K562 (cell line): Measurements from ENCODE around the gene ZSWIM4. TPM values are rescaled to one million over a fixed set of nuclear protein-coding genes. Genes with fewer than 3 reads are reported as not detected.
A peak's percentile ranks its signal among the peaks of the same experiment; 100 is the strongest.

ENCODE experiments used
- ARID1B ChIP-seq: fragments of 450-650 bp; IDR thresholded peaks from 2 replicates; pipeline ENCODE4 v1.6.1; 2016; ENCODE audit warnings: antibody characterized with exemption, mild to moderate bottlenecking, inconsistent platforms
- CHD2 ChIP-seq: IDR thresholded peaks from 2 replicates; pipeline ENCODE4 v1.6.1; 2011; ENCODE audit warnings: low read depth, low read length
- COPS2 ChIP-seq: fragments of 450-650 bp; conservative IDR thresholded peaks from 2 replicates; pipeline ENCODE4 v1.6.1; 2016; ENCODE audit warnings: mild to moderate bottlenecking, moderate library complexity
- HDGF ChIP-seq: fragments of 450-650 bp; IDR thresholded peaks from 2 replicates; pipeline ENCODE4 v1.6.1; 2016
- HMGN3 ChIP-seq: IDR thresholded peaks from 2 replicates; pipeline ENCODE4 v1.6.1; 2011; ENCODE audit warnings: borderline replicate concordance, low read depth, mild to moderate bottlenecking, mixed read lengths, low read length; ENCODE audit not compliant: insufficient read length; ENCODE audit errors: extremely low read depth
- HOXB6 ChIP-seq: fragments of 250-450 bp; sonication (Bioruptor Pico); IDR thresholded peaks from 2 replicates; pipeline ENCODE4 v1.5.1; 2022; ENCODE audit warnings: mild to moderate bottlenecking, borderline replicate concordance
- MCM7 ChIP-seq, 2 experiments: fragments of 450-650 bp; IDR thresholded peaks; 2 replicates each; pipeline ENCODE4 v1.6.1; 2016 to 2018
- MEF2A ChIP-seq: IDR thresholded peaks from 2 replicates; pipeline ENCODE4 v1.6.1; 2011; ENCODE audit warnings: low read depth, mild to moderate bottlenecking, low read length, moderate library complexity; ENCODE audit not compliant: control insufficient read depth
- NCOA1 ChIP-seq: fragments of 450-650 bp; IDR thresholded peaks from 2 replicates; pipeline ENCODE4 v1.6.1; 2016; ENCODE audit warnings: low read depth
- POLR2A ChIP-seq: fragments of 450-650 bp; conservative IDR thresholded peaks from 2 replicates; pipeline ENCODE4 v1.6.1; 2016
- POLR2AphosphoS2 ChIP-seq: IDR thresholded peaks from 2 replicates; pipeline ENCODE4 v1.6.1; 2012; ENCODE audit warnings: low read length, improper control_type of control experiment
- POLR2H ChIP-seq: IDR thresholded peaks from 2 replicates; pipeline ENCODE4 v1.6.1; 2016; ENCODE audit warnings: missing genetic modification characterization, low read depth, mild to moderate bottlenecking, control low read depth, missing compliant biosample characterization, moderate library complexity
- RBM25 ChIP-seq: fragments of 200-400 bp; formaldehyde crosslinking; IDR thresholded peaks from 2 replicates; pipeline ENCODE4 v1.6.1; 2018; ENCODE audit warnings: low read length, low read depth, moderate library complexity; ENCODE audit not compliant: severe bottlenecking
- TCF3 ChIP-seq: sonication (generic); formaldehyde crosslinking; IDR thresholded peaks from 2 replicates; pipeline ENCODE4 v1.4.0; 2020; ENCODE audit warnings: mild to moderate bottlenecking, missing genetic modification reagents
- TCFL5 ChIP-seq: fragments of 250-450 bp; sonication (Bioruptor Pico); conservative IDR thresholded peaks from 2 replicates; pipeline ENCODE4 v1.6.1; 2021; ENCODE audit warnings: mild to moderate bottlenecking, moderate library complexity, matching md5 sums
- ZNF146 ChIP-seq: IDR thresholded peaks from one replicate; pipeline ENCODE4 v1.6.1; 2018; ENCODE audit warnings: missing compliant biosample characterization; ENCODE audit not compliant: unreplicated experiment
- ZNF347 ChIP-seq: fragments of 450-650 bp; formaldehyde crosslinking; IDR thresholded peaks from 2 replicates; pipeline ENCODE4 v1.4.0; 2020; ENCODE audit warnings: low read depth, mild to moderate bottlenecking, moderate library complexity
- ZSCAN29 ChIP-seq: fragments of 450-650 bp; IDR thresholded peaks from 2 replicates; pipeline ENCODE4 v1.6.1; 2017
- polyA plus RNA-seq, 8 experiments: library from polyadenylated mRNA; depleted of rRNA in 4 of 8; stranded (reverse) in 5 of 8; unstranded in 3 of 8; fragments of >200 nt; fragmentation: Nextera tagmentation in 2 of 8; fragmentation: Illumina TruSeq in 1 of 8; extraction: Ambion mirVana in 2 of 8; extraction: Trizol in 1 of 8; gene quantifications; 2 replicates each; pipeline versions ENCODE4 v1.2.1 to v1.2.3, GENCODE V29; 2011 to 2014; ENCODE audit warnings: inconsistent platforms in 1 of 8, missing spikeins in 1 of 8
- total RNA-seq, 7 experiments: library from RNA; depleted of rRNA in 6 of 7; stranded (reverse); fragments of >200 nt in 6 of 7; fragmentation: Illumina TruSeq in 2 of 7; extraction: Trizol in 2 of 7; gene quantifications; 2 replicates each; pipeline versions ENCODE4 v1.2.1 to v1.2.3, GENCODE V29; 2011 to 2021; ENCODE audit warnings: low replicate concordance in 1 of 7
- TF ChIP-seq, protein P1 (sequence below), 2 experiments: fragments of 450-650 bp; IDR thresholded peaks; 2 replicates each; pipeline ENCODE4 v1.6.1; 2018; ENCODE audit warnings: mild to moderate bottlenecking in 2 of 2, low read depth in 1 of 2; ENCODE audit not compliant: partially characterized antibody in 2 of 2
- TF ChIP-seq, protein P2 (sequence below): IDR thresholded peaks from 2 replicates; pipeline ENCODE4 v1.6.1; 2016; ENCODE audit warnings: missing genetic modification characterization, missing compliant biosample characterization
- TF ChIP-seq, protein P3 (sequence below): fragments of 250-450 bp; sonication (Bioruptor Pico); IDR thresholded peaks from 2 replicates; pipeline ENCODE4 v1.5.0; 2021

The ZSWIM4 gene
- total and polyA plus RNA-seq, 9 of the 15 experiments (the other 6 are each of a cell fraction or from before 2014, with no cell fraction given) = 0.25 to 3.7 (median 0.79) TPM; not detected in 2

DNA sequence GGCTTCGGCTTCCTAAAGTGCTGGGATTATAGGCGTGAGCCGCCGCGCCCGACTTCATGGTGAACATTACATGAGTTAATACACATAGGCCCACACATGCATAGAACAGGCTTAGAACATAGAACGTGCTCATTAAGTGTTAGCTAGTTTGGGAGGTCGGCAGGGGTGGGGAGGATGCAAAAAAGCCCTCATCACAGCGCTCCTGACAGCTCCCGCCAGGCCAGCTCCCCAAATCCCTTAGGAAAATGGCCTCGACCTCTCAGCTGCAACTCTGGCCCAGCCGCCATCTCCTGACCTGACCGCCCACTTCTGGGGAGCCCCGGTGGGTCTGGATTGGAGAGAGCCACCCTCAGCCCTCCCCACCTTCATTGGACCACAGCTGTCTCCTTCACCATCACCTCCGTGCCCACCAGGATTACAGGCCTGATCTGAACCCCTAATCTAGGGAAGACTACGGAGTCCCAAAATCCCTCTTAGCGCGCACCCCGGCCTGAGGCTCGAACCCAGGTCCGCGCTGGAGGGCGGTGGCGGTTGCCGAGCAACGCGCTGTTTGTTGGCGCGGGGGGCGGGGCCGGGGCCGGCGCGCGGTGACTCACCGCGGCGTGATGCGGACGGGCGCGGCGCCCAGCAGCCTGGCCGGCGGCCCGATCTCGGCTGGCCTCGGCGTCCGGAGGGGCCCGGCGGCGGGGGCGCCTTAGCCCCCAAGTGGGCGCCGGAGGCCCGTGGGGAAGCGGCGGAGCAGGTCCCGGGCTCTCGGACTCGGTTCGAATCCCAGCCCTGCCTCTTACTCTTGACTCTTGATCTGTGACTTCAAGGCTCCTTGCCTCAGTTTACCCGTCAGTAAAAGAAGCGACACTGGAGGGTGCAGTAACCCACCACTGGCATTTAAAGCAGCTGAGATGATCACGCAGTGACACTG is 55.0 kb downstream of the ZSWIM4 start (continued):
- TF ChIP-seq TCFL5 (CRISPR knock-in tag) = no peak
- no peak for TF ChIP-seq HDGF
- no peak for TF ChIP-seq ZNF146 (CRISPR knock-in tag)
- peak; percentile 52 for TF ChIP-seq POLR2A
- TF ChIP-seq MCM7 (IDR thresholded peaks at IDR 0.05) = no peak
- TF ChIP-seq CHD2 = no peak
- TF ChIP-seq RBM25 = no peak
- no peak for TF ChIP-seq POLR2H (tag)
- TF ChIP-seq TCF3 (CRISPR knock-in tag) = no peak
- TF ChIP-seq, protein P1, sequence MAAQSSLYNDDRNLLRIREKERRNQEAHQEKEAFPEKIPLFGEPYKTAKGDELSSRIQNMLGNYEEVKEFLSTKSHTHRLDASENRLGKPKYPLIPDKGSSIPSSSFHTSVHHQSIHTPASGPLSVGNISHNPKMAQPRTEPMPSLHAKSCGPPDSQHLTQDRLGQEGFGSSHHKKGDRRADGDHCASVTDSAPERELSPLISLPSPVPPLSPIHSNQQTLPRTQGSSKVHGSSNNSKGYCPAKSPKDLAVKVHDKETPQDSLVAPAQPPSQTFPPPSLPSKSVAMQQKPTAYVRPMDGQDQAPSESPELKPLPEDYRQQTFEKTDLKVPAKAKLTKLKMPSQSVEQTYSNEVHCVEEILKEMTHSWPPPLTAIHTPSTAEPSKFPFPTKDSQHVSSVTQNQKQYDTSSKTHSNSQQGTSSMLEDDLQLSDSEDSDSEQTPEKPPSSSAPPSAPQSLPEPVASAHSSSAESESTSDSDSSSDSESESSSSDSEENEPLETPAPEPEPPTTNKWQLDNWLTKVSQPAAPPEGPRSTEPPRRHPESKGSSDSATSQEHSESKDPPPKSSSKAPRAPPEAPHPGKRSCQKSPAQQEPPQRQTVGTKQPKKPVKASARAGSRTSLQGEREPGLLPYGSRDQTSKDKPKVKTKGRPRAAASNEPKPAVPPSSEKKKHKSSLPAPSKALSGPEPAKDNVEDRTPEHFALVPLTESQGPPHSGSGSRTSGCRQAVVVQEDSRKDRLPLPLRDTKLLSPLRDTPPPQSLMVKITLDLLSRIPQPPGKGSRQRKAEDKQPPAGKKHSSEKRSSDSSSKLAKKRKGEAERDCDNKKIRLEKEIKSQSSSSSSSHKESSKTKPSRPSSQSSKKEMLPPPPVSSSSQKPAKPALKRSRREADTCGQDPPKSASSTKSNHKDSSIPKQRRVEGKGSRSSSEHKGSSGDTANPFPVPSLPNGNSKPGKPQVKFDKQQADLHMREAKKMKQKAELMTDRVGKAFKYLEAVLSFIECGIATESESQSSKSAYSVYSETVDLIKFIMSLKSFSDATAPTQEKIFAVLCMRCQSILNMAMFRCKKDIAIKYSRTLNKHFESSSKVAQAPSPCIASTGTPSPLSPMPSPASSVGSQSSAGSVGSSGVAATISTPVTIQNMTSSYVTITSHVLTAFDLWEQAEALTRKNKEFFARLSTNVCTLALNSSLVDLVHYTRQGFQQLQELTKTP (IDR thresholded peaks at IDR 0.05; ENCODE audit: low read depth in 1 of 2, partially characterized antibody in 2 of 2) = no peak
- TF ChIP-seq ARID1B = no peak
- TF ChIP-seq, protein P2, sequence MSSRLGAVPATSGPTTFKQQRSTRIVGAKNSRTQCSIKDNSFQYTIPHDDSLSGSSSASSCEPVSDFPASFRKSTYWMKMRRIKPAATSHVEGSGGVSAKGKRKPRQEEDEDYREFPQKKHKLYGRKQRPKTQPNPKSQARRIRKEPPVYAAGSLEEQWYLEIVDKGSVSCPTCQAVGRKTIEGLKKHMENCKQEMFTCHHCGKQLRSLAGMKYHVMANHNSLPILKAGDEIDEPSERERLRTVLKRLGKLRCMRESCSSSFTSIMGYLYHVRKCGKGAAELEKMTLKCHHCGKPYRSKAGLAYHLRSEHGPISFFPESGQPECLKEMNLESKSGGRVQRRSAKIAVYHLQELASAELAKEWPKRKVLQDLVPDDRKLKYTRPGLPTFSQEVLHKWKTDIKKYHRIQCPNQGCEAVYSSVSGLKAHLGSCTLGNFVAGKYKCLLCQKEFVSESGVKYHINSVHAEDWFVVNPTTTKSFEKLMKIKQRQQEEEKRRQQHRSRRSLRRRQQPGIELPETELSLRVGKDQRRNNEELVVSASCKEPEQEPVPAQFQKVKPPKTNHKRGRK (tag) = no peak
- no peak for TF ChIP-seq ZNF347 (CRISPR knock-in tag)
- no peak for TF ChIP-seq ZSCAN29
- TF ChIP-seq, protein P3, sequence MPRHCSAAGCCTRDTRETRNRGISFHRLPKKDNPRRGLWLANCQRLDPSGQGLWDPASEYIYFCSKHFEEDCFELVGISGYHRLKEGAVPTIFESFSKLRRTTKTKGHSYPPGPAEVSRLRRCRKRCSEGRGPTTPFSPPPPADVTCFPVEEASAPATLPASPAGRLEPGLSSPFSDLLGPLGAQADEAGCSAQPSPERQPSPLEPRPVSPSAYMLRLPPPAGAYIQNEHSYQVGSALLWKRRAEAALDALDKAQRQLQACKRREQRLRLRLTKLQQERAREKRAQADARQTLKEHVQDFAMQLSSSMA (CRISPR knock-in tag) = peak; percentile 77; the same call in 1 of the 2 replicates
- no peak for TF ChIP-seq POLR2AphosphoS2
- no peak for TF ChIP-seq MEF2A
- peak; percentile 97 for TF ChIP-seq HMGN3
- TF ChIP-seq HOXB6 (CRISPR knock-in tag) = no peak
- TF ChIP-seq COPS2 = no peak
- peak; percentile 11; the same call in 1 of the 2 replicates for TF ChIP-seq NCOA1
